HG03025 (cell line): Measurements from ENCODE around the gene BCL7A.
"Not testable (repeated sequence)": the region's sequence is repeated elsewhere in the genome, so short reads cannot be mapped to it uniquely, and the experiment has no call there.

Source experiments
- ATAC-seq: cut with Tn5 transposase; IDR thresholded peaks from one replicate; pipeline ENCODE4 v1.9.1; 2021; ENCODE audit warnings: mild to moderate bottlenecking, moderate library complexity; ENCODE audit not compliant: unreplicated experiment, low FRiP score

BCL7A gene

GRCh38 chr12:122024132-122024785 lies 2.6 kb downstream of the BCL7A start:
- ATAC-seq, result no peak

GRCh38 chr12:122026706-122027333 lies 5.1 kb downstream of the BCL7A start:
- ATAC-seq, result no peak

GRCh38 chr12:122028165-122028904 lies 6.7 kb downstream of the BCL7A start:
- ATAC-seq, result no peak

GRCh38 chr12:122028905-122029560 lies 7.3 kb downstream of the BCL7A start:
- ATAC-seq, result no peak

- no peak for ATAC-seq
Measured at GRCh38 chr12:122029620-122030423, 8.1 kb downstream of the BCL7A start.

- no peak for ATAC-seq
Measured at GRCh38 chr12:122030424-122031035, 8.8 kb downstream of the BCL7A start.

GRCh38 chr12:122031342-122032216 lies 9.9 kb downstream of the BCL7A start:
- ATAC-seq, result no peak

- no peak for ATAC-seq
Measured at GRCh38 chr12:122032580-122032979, 10.9 kb downstream of the BCL7A start.

GRCh38 chr12:122035292-122035691 lies 13.6 kb downstream of the BCL7A start:
- ATAC-seq, result no peak

GRCh38 chr12:122036153-122036552 lies 14.5 kb downstream of the BCL7A start:
- ATAC-seq, result no peak

GRCh38 chr12:122040579-122041386 lies 19.1 kb downstream of the BCL7A start:
- no peak for ATAC-seq

GRCh38 chr12:122041458-122041857 lies 19.8 kb downstream of the BCL7A start:
- ATAC-seq, result not testable (repeated sequence)

GRCh38 chr12:122042910-122043309 lies 21.2 kb downstream of the BCL7A start:
- ATAC-seq, result no peak

GRCh38 chr12:122043476-122043875 lies 21.8 kb downstream of the BCL7A start:
- ATAC-seq, result no peak

GRCh38 chr12:122045262-122045661 lies 23.6 kb downstream of the BCL7A start:
- ATAC-seq, result no peak

- ATAC-seq, result no peak
Measured at GRCh38 chr12:122046145-122046544, 24.5 kb downstream of the BCL7A start.

- no peak for ATAC-seq
Measured at GRCh38 chr12:122048151-122048550, 26.5 kb downstream of the BCL7A start.

GRCh38 chr12:122049827-122050226 lies 28.1 kb downstream of the BCL7A start:
- no peak for ATAC-seq
